MM.1S (cell line): ENCODE results near the gene NAIF1.

Experiments
- DNase-seq: peaks from one replicate; pipeline ENCODE4 v3.0.0-alpha.2; 2015
- H2AFZ ChIP-seq: fragments of 300-600 bp; sonication (generic); 2 replicates; pipeline ENCODE4 v1.6.0; 2016; ENCODE audit warnings: antibody characterized with exemption, low read length
- H3F3A ChIP-seq: fragments of 300-600 bp; sonication (generic); 2 replicates; pipeline ENCODE4 v1.6.1; 2016; ENCODE audit warnings: mild to moderate bottlenecking, antibody characterized with exemption, low read length, moderate library complexity, mixed read lengths; ENCODE audit not compliant: insufficient read depth
- H3K27ac ChIP-seq: fragments of 300-600 bp; sonication (generic); 2 replicates; pipeline ENCODE4 v1.5.1; 2016; ENCODE audit warnings: mild to moderate bottlenecking, low read length
- H3K27me3 ChIP-seq: fragments of 300-600 bp; sonication (generic); replicated peaks from 2 replicates; pipeline ENCODE4 v1.6.0; 2016; ENCODE audit warnings: low read length; ENCODE audit not compliant: insufficient read depth
- H3K36me3 ChIP-seq: fragments of 300-600 bp; sonication (generic); replicated peaks from 2 replicates; pipeline ENCODE4 v1.6.1; 2016; ENCODE audit warnings: mild to moderate bottlenecking, low read length, mixed read lengths; ENCODE audit not compliant: insufficient read depth
- H3K4me1 ChIP-seq: fragments of 300-600 bp; sonication (generic); 2 replicates; pipeline ENCODE4 v1.6.1; 2016; ENCODE audit warnings: low read length, mixed read lengths
- H3K4me2 ChIP-seq: fragments of 300-600 bp; sonication (generic); 2 replicates; pipeline ENCODE4 v1.6.0; 2016; ENCODE audit warnings: low read depth, low read length
- H3K4me3 ChIP-seq: fragments of 300-600 bp; sonication (generic); 2 replicates; pipeline ENCODE4 v1.5.1; 2016; ENCODE audit warnings: low read length, mixed read lengths
- H3K79me2 ChIP-seq: fragments of 300-600 bp; sonication (generic); 2 replicates; pipeline ENCODE4 v1.6.1; 2016; ENCODE audit warnings: mixed run types, low read length, mixed read lengths
- H3K9ac ChIP-seq: fragments of 300-600 bp; sonication (generic); 2 replicates; pipeline ENCODE4 v1.6.1; 2016; ENCODE audit warnings: low read length, mixed read lengths
- H3K9me2 ChIP-seq: fragments of 300-600 bp; sonication (generic); replicated peaks from 2 replicates; pipeline ENCODE4 v1.6.1; 2016; ENCODE audit warnings: mild to moderate bottlenecking, low read length, mixed read lengths; ENCODE audit not compliant: insufficient read depth
- H3K9me3 ChIP-seq: fragments of 300-600 bp; sonication (generic); replicated peaks from 2 replicates; pipeline ENCODE4 v1.6.1; 2016; ENCODE audit warnings: mild to moderate bottlenecking, low read length, mixed read lengths; ENCODE audit not compliant: insufficient read depth
- H4K20me1 ChIP-seq: fragments of 300-600 bp; sonication (generic); 2 replicates; pipeline ENCODE4 v1.6.1; 2016; ENCODE audit warnings: mild to moderate bottlenecking, low read length, moderate library complexity, mixed read lengths; ENCODE audit not compliant: insufficient read depth
- EZH2 ChIP-seq: fragments of 300-600 bp; sonication (generic); optimal IDR thresholded peaks from 2 replicates; pipeline ENCODE3; 2017; ENCODE audit warnings: low read depth, mild to moderate bottlenecking, antibody characterized with exemption, low read length, mixed read lengths
- EZH2phosphoT487 ChIP-seq: fragments of 300-600 bp; sonication (generic); IDR thresholded peaks from 2 replicates; pipeline ENCODE4 v1.6.1; 2018; ENCODE audit warnings: antibody characterized with exemption, low read length
- TF ChIP-seq, protein P1 (sequence below): fragments of 300-600 bp; sonication (generic); IDR thresholded peaks from 2 replicates; pipeline ENCODE4 v1.5.1; 2016; ENCODE audit warnings: antibody characterized with exemption, low read length, mixed read lengths

NAIF1 gene

DNA sequence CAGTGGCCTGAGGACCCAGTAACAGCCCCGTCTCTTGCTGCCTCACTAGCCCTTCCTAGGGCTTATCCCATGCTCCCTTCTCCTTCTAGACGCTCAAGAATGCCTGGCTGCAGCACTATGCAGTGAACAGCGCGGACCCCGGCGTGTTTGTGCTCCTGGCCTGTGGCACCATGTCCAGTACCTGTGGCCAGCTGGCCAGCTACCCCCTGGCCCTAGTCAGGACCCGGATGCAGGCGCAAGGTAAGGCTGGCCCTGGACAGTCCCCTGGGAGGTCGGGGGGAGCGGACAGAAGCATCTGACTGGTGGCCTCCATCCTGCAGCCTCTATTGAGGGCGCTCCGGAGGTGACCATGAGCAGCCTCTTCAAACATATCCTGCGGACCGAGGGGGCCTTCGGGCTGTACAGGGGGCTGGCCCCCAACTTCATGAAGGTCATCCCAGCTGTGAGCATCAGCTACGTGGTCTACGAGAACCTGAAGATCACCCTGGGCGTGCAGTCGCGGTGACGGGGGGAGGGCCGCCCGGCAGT is 39.9 kb upstream of the NAIF1 start:
- no peak overlapping the region for H2AFZ ChIP-seq

DNA sequence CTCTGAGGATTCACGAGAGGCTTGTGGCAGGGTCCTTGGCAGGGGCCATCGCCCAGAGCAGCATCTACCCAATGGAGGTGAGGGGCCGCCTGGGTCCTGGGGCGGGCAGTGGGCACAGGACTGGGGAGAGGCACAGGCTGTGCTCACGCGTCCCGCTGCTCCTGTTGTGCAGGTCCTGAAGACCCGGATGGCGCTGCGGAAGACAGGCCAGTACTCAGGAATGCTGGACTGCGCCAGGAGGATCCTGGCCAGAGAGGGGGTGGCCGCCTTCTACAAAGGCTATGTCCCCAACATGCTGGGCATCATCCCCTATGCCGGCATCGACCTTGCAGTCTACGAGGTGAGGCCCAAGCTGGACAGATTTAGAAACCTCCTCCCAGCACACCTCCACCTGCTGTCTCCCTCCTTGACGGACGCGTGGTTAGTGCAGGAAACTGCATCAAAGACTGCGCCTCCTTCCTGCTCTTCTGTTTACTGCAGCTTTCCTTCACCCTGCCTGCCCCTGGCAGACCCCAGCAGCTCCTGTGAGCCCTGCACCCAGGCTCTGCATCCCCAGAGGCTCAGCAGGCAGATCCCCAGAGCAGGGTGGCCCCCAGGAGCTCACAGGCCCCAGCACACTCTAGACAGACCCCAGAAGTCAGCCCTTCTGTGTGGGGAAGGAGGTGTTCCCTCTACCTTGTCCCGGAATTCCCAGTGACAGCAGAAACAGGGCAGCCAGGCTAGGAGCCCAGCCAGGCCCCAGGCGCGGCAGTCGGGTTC is 39.2 kb upstream of the NAIF1 start:
- Histone ChIP-seq H3K36me3 (peaks cover 7% of the 10 kb centered on the region; the same call in 1 of the 2 replicates), H2AFZ (no peak overlapping the region), H4K20me1 (no peaks in the 10 kb centered on the region), H3K4me2 (no peak overlapping the region), H3K27ac (no peak overlapping the region), H3K9ac (no peak overlapping the region), H3K79me2 (peaks cover 38% of the 10 kb centered on the region), H3K4me3 (no peak overlapping the region), H3K4me1 (no peaks in the 10 kb centered on the region), H3K9me3 (no peaks in the 10 kb centered on the region), H3K27me3 (no peaks in the 10 kb centered on the region), H3K9me2 (no peaks in the 10 kb centered on the region), H3F3A (peaks cover 16% of the 10 kb centered on the region; the same call in 1 of the 2 replicates)
- no peak for TF ChIP-seq EZH2
- TF ChIP-seq, protein P1, sequence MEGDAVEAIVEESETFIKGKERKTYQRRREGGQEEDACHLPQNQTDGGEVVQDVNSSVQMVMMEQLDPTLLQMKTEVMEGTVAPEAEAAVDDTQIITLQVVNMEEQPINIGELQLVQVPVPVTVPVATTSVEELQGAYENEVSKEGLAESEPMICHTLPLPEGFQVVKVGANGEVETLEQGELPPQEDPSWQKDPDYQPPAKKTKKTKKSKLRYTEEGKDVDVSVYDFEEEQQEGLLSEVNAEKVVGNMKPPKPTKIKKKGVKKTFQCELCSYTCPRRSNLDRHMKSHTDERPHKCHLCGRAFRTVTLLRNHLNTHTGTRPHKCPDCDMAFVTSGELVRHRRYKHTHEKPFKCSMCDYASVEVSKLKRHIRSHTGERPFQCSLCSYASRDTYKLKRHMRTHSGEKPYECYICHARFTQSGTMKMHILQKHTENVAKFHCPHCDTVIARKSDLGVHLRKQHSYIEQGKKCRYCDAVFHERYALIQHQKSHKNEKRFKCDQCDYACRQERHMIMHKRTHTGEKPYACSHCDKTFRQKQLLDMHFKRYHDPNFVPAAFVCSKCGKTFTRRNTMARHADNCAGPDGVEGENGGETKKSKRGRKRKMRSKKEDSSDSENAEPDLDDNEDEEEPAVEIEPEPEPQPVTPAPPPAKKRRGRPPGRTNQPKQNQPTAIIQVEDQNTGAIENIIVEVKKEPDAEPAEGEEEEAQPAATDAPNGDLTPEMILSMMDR, result no peak
- TF ChIP-seq EZH2phosphoT487, result no peak
- DNase-seq, result no peak

More for the DNA sequence above, 39.9 kb upstream of the NAIF1 start:
- Histone ChIP-seq H3K27ac (no peak overlapping the region), H3K9me3 (no peaks in the 10 kb centered on the region), H3K36me3 (peaks cover 7% of the 10 kb centered on the region; the same call in 1 of the 2 replicates), H3K27me3 (no peaks in the 10 kb centered on the region), H4K20me1 (no peaks in the 10 kb centered on the region), H3K79me2 (peaks cover 32% of the 10 kb centered on the region), H3K4me3 (no peak overlapping the region), H3K9ac (no peak overlapping the region), H3K9me2 (no peaks in the 10 kb centered on the region), H3K4me2 (no peak overlapping the region), H3F3A (peaks cover 16% of the 10 kb centered on the region; the same call in 1 of the 2 replicates), H3K4me1 (no peaks in the 10 kb centered on the region)
- DNase-seq, result no peak
- TF ChIP-seq EZH2phosphoT487, result no peak
- no peak for TF ChIP-seq EZH2
- TF ChIP-seq, protein P1, result no peak

DNA sequence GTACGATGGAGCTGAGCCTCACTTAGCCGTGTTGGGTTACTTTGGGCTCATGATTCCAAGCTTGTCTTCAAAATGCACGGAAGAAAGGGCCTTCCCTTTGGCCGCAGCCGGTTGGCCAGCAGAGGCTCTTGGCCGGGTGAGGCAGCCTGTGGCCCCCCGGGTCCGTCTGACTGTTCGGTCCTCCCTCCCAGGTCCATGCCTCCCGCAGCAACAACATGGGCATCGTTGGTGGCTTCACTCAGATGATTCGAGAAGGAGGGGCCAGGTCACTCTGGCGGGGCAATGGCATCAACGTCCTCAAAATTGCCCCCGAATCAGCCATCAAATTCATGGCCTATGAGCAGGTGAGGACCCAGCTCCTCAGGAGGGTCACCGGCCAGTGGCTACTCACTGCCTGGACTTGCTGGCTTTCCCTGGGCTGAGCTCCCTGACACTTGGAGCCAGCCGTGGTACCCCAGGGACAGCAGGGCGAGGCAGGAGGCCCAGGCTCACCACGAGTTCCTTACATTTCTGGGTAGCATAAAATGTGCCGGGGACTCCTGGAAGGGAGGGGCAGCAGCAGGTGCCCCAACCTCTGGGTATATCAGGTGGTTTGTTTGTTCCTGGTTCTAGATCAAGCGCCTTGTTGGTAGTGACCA is 38.5 kb upstream of the NAIF1 start:
- H3K9ac ChIP-seq, result no peak overlapping the region
- no peaks in the 10 kb centered on the region for H4K20me1 ChIP-seq
- peaks cover 10% of the 10 kb centered on the region for H3K36me3 ChIP-seq
- no peak for DNase-seq
- H3K27ac ChIP-seq, result no peak overlapping the region
- H3K27me3 ChIP-seq, result no peaks in the 10 kb centered on the region
- peaks cover 16% of the 10 kb centered on the region; the same call in 1 of the 2 replicates for H3F3A ChIP-seq
- H3K9me2 ChIP-seq, result no peaks in the 10 kb centered on the region
- H3K4me1 ChIP-seq, result no peaks in the 10 kb centered on the region
- H3K9me3 ChIP-seq, result no peaks in the 10 kb centered on the region
- H3K4me2 ChIP-seq, result no peak overlapping the region
- TF ChIP-seq EZH2phosphoT487, result no peak
- TF ChIP-seq EZH2, result no peak
- TF ChIP-seq, protein P1, result no peak
- H3K79me2 ChIP-seq, result peaks cover 45% of the 10 kb centered on the region
- no peak overlapping the region for H2AFZ ChIP-seq
- H3K4me3 ChIP-seq, result no peak overlapping the region
